H1 (cell line): ENCODE measurements around the gene FBXL17. TPM values are rescaled to one million over a fixed set of nuclear protein-coding genes. Genes with fewer than 3 reads are reported as not detected.

Source experiments
- CTCF ChIA-PET: fragments of 300-600 bp; sonication (Branson Sonifier 250); formaldehyde crosslinking; loops from one replicate; lab custom pipeline; 2021; ENCODE audit not compliant: partially characterized antibody; lab: Charles Lee
- POLR2A ChIA-PET: fragments of 300-600 bp; sonication (Branson Sonifier 250); formaldehyde crosslinking; loops from one replicate; lab custom pipeline; 2021; ENCODE audit warnings: inconsistent platforms; ENCODE audit not compliant: partially characterized antibody; lab: Charles Lee
- DNase-seq, 2 experiments: peaks; one replicate each; pipeline versions ENCODE4 v3.0.0 to v3.0.0-alpha.2; 2010 to 2022; ENCODE audit warnings: low spot score in 2 of 2, low read depth in 1 of 2, mixed read lengths in 1 of 2
- FAIRE-seq: peaks from 2 replicates; lab custom pipeline; 2011; peaks lifted over from hg19 to GRCh38; lab: Jason Lieb, UNC
- H2AFZ ChIP-seq: 2 replicates; pipeline ENCODE4 v1.8.1; 2012; ENCODE audit warnings: low read length, inconsistent platforms
- H2AK5ac ChIP-seq: 2 replicates; pipeline ENCODE4 v1.6.1; 2013; ENCODE audit warnings: low read depth, low read length
- H2BK120ac ChIP-seq: replicated peaks from 2 replicates; pipeline ENCODE3; 2013; ENCODE audit warnings: low read depth, low read length, inconsistent platforms
- H2BK12ac ChIP-seq: 2 replicates; pipeline ENCODE4 v1.6.1; 2013; ENCODE audit warnings: low read depth, low read length
- H2BK15ac ChIP-seq: 2 replicates; pipeline ENCODE4 v1.6.1; 2013; ENCODE audit warnings: low read length
- H2BK20ac ChIP-seq: 2 replicates; pipeline ENCODE4 v1.6.1; 2013; ENCODE audit warnings: low read length
- H2BK5ac ChIP-seq: 2 replicates; pipeline ENCODE4 v1.6.1; 2013; ENCODE audit warnings: low read depth, low read length
- H3K14ac ChIP-seq: 2 replicates; pipeline ENCODE4 v1.6.1; 2013; ENCODE audit warnings: inconsistent platforms; ENCODE audit not compliant: insufficient read length
- H3K18ac ChIP-seq: 2 replicates; pipeline ENCODE4 v1.6.1; 2013; ENCODE audit warnings: low read length; ENCODE audit errors: extremely low read depth
- H3K23ac ChIP-seq: 2 replicates; pipeline ENCODE4 v1.6.1; 2013; ENCODE audit warnings: inconsistent platforms; ENCODE audit not compliant: insufficient read length
- H3K23me2 ChIP-seq: 2 replicates; pipeline ENCODE4 v1.6.1; 2013; ENCODE audit warnings: low read depth, low read length
- H3K27ac ChIP-seq: 2 replicates; pipeline ENCODE4 v1.6.1; 2011; ENCODE audit warnings: low read depth, low read length, inconsistent platforms
- H3K27me3 ChIP-seq, 4 experiments: replicated peaks in 1 of 4; 1 replicate in 1 of 4; 2 replicates in 3 of 4; pipeline versions ENCODE4 v1.6.1 to v1.8.1; 2011 to 2013; ENCODE audit warnings: low read length in 3 of 4, mild to moderate bottlenecking in 3 of 4, inconsistent platforms in 2 of 4, mixed read lengths in 2 of 4, moderate library complexity in 1 of 4; ENCODE audit not compliant: control insufficient read depth in 3 of 4, insufficient read depth in 3 of 4; ENCODE audit errors: extremely low read depth in 1 of 4
- H3K36me3 ChIP-seq, 4 experiments: 2 replicates each; pipeline versions ENCODE4 v1.6.1 to v1.8.1; 2011 to 2013; ENCODE audit warnings: mild to moderate bottlenecking in 4 of 4, low read length in 3 of 4, moderate library complexity in 2 of 4, control low read depth in 1 of 4, inconsistent platforms in 1 of 4; ENCODE audit not compliant: insufficient read depth in 4 of 4, control insufficient read depth in 2 of 4
- H3K4ac ChIP-seq: replicated peaks from 2 replicates; pipeline ENCODE3; 2013; ENCODE audit warnings: low read length, low read depth, mixed read lengths, inconsistent platforms; ENCODE audit not compliant: insufficient read length
- H3K4me1 ChIP-seq, 4 experiments: replicated peaks in 1 of 4; 1 replicate in 1 of 4; 2 replicates in 3 of 4; pipeline versions ENCODE4 v1.6.1 to v1.8.1; 2011 to 2013; ENCODE audit warnings: low read length in 3 of 4, inconsistent platforms in 2 of 4, mixed read lengths in 1 of 4; ENCODE audit not compliant: insufficient read depth in 4 of 4, control insufficient read depth in 3 of 4
- H3K4me2 ChIP-seq, 2 experiments: 2 replicates each; pipeline versions ENCODE4 v1.6.1 to v1.8.1; 2011 to 2013; ENCODE audit warnings: low read depth in 2 of 2, low read length in 2 of 2, control low read depth in 1 of 2, inconsistent platforms in 1 of 2, mild to moderate bottlenecking in 1 of 2; ENCODE audit not compliant: insufficient read depth in 1 of 2
- H3K4me3 ChIP-seq, 4 experiments: fragments of 200-600, 300-600 bp in 1 of 4; sonication (generic), shearing (Covaris generic), sonication (Bioruptor Twin) in 1 of 4; 2 replicates each; pipeline versions ENCODE4 v1.5.1 to v1.8.1; 2011 to 2016; ENCODE audit warnings: low read length in 4 of 4, low read depth in 3 of 4, control low read depth in 2 of 4, inconsistent platforms in 2 of 4, mild to moderate bottlenecking in 2 of 4, mixed read lengths in 1 of 4, moderate library complexity in 1 of 4; ENCODE audit not compliant: insufficient read depth in 2 of 4; ENCODE audit errors: extremely low read depth in 1 of 4
- H3K56ac ChIP-seq: replicated peaks from 2 replicates; pipeline ENCODE3; 2013; ENCODE audit warnings: low read depth, mild to moderate bottlenecking, mixed read lengths, low read length, inconsistent platforms; ENCODE audit not compliant: insufficient read length
- H3K79me1 ChIP-seq: 2 replicates; pipeline ENCODE4 v1.6.1; 2013; ENCODE audit warnings: low read depth, low read length, control low read depth
- H3K79me2 ChIP-seq, 2 experiments: 2 replicates each; pipeline versions ENCODE4 v1.6.1 to v1.8.1; 2012 to 2013; ENCODE audit warnings: low read length in 2 of 2, mild to moderate bottlenecking in 2 of 2, inconsistent platforms in 1 of 2; ENCODE audit not compliant: insufficient read depth in 2 of 2, control insufficient read depth in 1 of 2
- H3K9ac ChIP-seq, 4 experiments: replicated peaks in 1 of 4; 1 replicate in 1 of 4; 2 replicates in 3 of 4; pipeline versions ENCODE4 v1.6.1 to v1.8.1; 2011 to 2013; ENCODE audit warnings: low read depth in 3 of 4, low read length in 3 of 4, control low read depth in 2 of 4, mild to moderate bottlenecking in 2 of 4, moderate library complexity in 2 of 4, inconsistent platforms in 1 of 4; ENCODE audit errors: extremely low read depth in 1 of 4
- H3K9me3 ChIP-seq, 2 experiments: 2 replicates each; pipeline versions ENCODE4 v1.6.1 to v1.8.1; 2012 to 2013; ENCODE audit warnings: mild to moderate bottlenecking in 2 of 2, moderate library complexity in 2 of 2, control low read depth in 1 of 2, inconsistent platforms in 1 of 2, low read depth in 1 of 2, low read length in 1 of 2, mixed read lengths in 1 of 2; ENCODE audit not compliant: insufficient read depth in 2 of 2
- H4K20me1 ChIP-seq, 2 experiments: replicated peaks in 1 of 2; 2 replicates each; pipeline versions ENCODE3 to v1.8.1; 2011 to 2013; ENCODE audit warnings: inconsistent platforms in 2 of 2, low read length in 2 of 2, mild to moderate bottlenecking in 1 of 2; ENCODE audit not compliant: insufficient read depth in 2 of 2, control insufficient read depth in 1 of 2
- H4K5ac ChIP-seq: 2 replicates; pipeline ENCODE4 v1.6.1; 2013; ENCODE audit warnings: low read length, low read depth, mixed read lengths, inconsistent platforms; ENCODE audit not compliant: insufficient read length
- H4K8ac ChIP-seq: 2 replicates; pipeline ENCODE4 v1.8.0; 2013; ENCODE audit warnings: mild to moderate bottlenecking, moderate library complexity, low read length, inconsistent platforms; ENCODE audit not compliant: insufficient read depth; ENCODE audit errors: extremely low read depth
- H4K91ac ChIP-seq: replicated peaks from 2 replicates; pipeline ENCODE3; 2013; ENCODE audit warnings: low read length, mixed read lengths, inconsistent platforms; ENCODE audit not compliant: insufficient read length
- ASH2L ChIP-seq: fragments of 200-600, 300-600 bp; sonication (generic); IDR thresholded peaks from one replicate; pipeline ENCODE4 v1.7.1; 2017; ENCODE audit warnings: low read length
- ATF3 ChIP-seq: IDR thresholded peaks from 2 replicates; pipeline ENCODE4 v1.6.1; 2011; ENCODE audit warnings: low read depth, mild to moderate bottlenecking, low read length; ENCODE audit not compliant: insufficient read depth
- NRF1 ChIP-seq: IDR thresholded peaks from 2 replicates; pipeline ENCODE4 v1.6.1; 2011; ENCODE audit warnings: mild to moderate bottlenecking, low read depth, low read length, improper control_type of control experiment
- RAD21 ChIP-seq, 2 experiments: IDR thresholded peaks in 1 of 2; conservative IDR thresholded peaks in 1 of 2; 2 replicates each; pipeline ENCODE4 v1.6.1; 2011; ENCODE audit warnings: low read depth in 2 of 2, low read length in 2 of 2, improper control_type of control experiment in 1 of 2, inconsistent platforms in 1 of 2, mild to moderate bottlenecking in 1 of 2, moderate library complexity in 1 of 2
- RBBP5 ChIP-seq: IDR thresholded peaks from 2 replicates; pipeline ENCODE4 v1.7.1; 2012; ENCODE audit warnings: low read depth, mild to moderate bottlenecking, inconsistent platforms, low read length, moderate library complexity, borderline replicate concordance
- ZNF274 ChIP-seq: IDR thresholded peaks from 2 replicates; pipeline ENCODE4 v1.7.0; 2012; ENCODE audit warnings: low read length, borderline replicate concordance; ENCODE audit errors: extremely low read depth
- WGBS, 2 experiments: shearing (Covaris generic) in 1 of 2; methylation state at CpG; one replicate each; pipeline versions ENCODE4 v1.1.6 to v1.1.7; 2013 to 2015; ENCODE audit warnings: low lambda C conversion rate in 2 of 2, mixed read lengths in 2 of 2, inconsistent platforms in 1 of 2, low coverage in 1 of 2, missing lambda C conversion rate in 1 of 2; ENCODE audit not compliant: insufficient replicate concordance in 2 of 2, insufficient coverage in 1 of 2, insufficient read length in 1 of 2; ENCODE audit errors: extremely low coverage in 1 of 2, missing lambda C conversion rate in 1 of 2; 5-methylcytosine and 5-hydroxymethylcytosine counted together
- polyA plus RNA-seq, 7 experiments: library from polyadenylated mRNA; depleted of rRNA in 3 of 7; stranded (reverse) in 5 of 7; unstranded in 2 of 7; fragments of >200 nt in 5 of 7; fragments of 200-250 nt in 2 of 7; gene quantifications; 1 replicate in 5 of 7; 2 replicates in 1 of 7; 4 replicates in 1 of 7; pipeline versions ENCODE4 v1.2.1 to v1.2.3, GENCODE V29; 2011 to 2013; ENCODE audit warnings: missing spikeins in 2 of 7, mixed read lengths in 2 of 7
- total RNA-seq: library from RNA; stranded (reverse); fragmentation: NEBNext Ultra II Directional; extraction: Animal tissue kit (Norgen Biotek cat#: 25700); gene quantifications from 2 replicates; pipeline ENCODE4 v1.2.1, GENCODE V29; 2021
- TF ChIP-seq, protein P1 (sequence below): IDR thresholded peaks from 2 replicates; pipeline ENCODE4 v1.6.1; 2011; ENCODE audit warnings: low read length, improper control_type of control experiment
- TF ChIP-seq, protein P2 (sequence below), 3 experiments: IDR thresholded peaks; 1 replicate in 2 of 3; 2 replicates in 1 of 3; pipeline versions ENCODE4 v1.5.1 to v1.6.1; 2011; ENCODE audit warnings: low read length in 3 of 3, mild to moderate bottlenecking in 3 of 3, inconsistent platforms in 2 of 3, low read depth in 1 of 3, moderate library complexity in 1 of 3; ENCODE audit not compliant: insufficient read depth in 1 of 3; ENCODE audit errors: control extremely low read depth in 1 of 3

FBXL17 gene
- total and polyA plus RNA-seq, 2 of the 8 experiments (the other 6 are each of a cell fraction or from before 2014, with no cell fraction given) = 0.35 to 4.3 TPM

GRCh38 chr5:108345541-108346171, 36.2 kb downstream of the FBXL17 start:
- H4K5ac ChIP-seq = no peak overlapping the region
- no peak overlapping the region for H3K4ac ChIP-seq
- DNase-seq = no peak
- CTCF ChIA-PET = interaction anchor here (0.6 to 2.5 kb wide), 11 partner anchors 10 to 197 kb away, joined by 3 to 29 read pairs (median 3); no protein-coding TSS in a partner anchor
- H2BK5ac ChIP-seq = no peak overlapping the region
- H4K20me1 ChIP-seq = no peaks in the 10 kb centered on the region
- no peak overlapping the region for H4K8ac ChIP-seq
- no peak overlapping the region for H3K56ac ChIP-seq
- H3K23ac ChIP-seq = no peak overlapping the region
- no peak overlapping the region for H2BK15ac ChIP-seq
- H3K9ac ChIP-seq = no peak overlapping the region
- no peak overlapping the region for H4K91ac ChIP-seq
- H2BK12ac ChIP-seq = no peak overlapping the region
- no peak overlapping the region for H3K14ac ChIP-seq
- H3K79me2 ChIP-seq = no peaks in the 10 kb centered on the region
- H3K4me3 ChIP-seq = no peak overlapping the region
- no peaks in the 10 kb centered on the region for H3K36me3 ChIP-seq
- H3K9me3 ChIP-seq = no peaks in the 10 kb centered on the region
- H2AK5ac ChIP-seq = no peak overlapping the region
- H3K4me1 ChIP-seq = no peaks in the 10 kb centered on the region
- no peak overlapping the region for H2BK20ac ChIP-seq
- no peak overlapping the region for H2AFZ ChIP-seq
- no peak for FAIRE-seq
- no peaks in the 10 kb centered on the region for H3K79me1 ChIP-seq
- no peak overlapping the region for H3K4me2 ChIP-seq
- H3K18ac ChIP-seq = no peak overlapping the region
- H3K27me3 ChIP-seq = no peaks in the 10 kb centered on the region
- H2BK120ac ChIP-seq = no peak overlapping the region
- POLR2A ChIA-PET = interaction anchor here (0.6 kb wide), 1 partner anchor 80 kb away, joined by 3 read pairs; no protein-coding TSS in a partner anchor
- WGBS, 2 experiments = 82% methylated on average over 2 of the region's 2 CpGs; no CpG with 5 or more reads in 1 of the 2 experiments
- no peak overlapping the region for H3K27ac ChIP-seq
- H3K23me2 ChIP-seq = no peaks in the 10 kb centered on the region
- TF ChIP-seq RBBP5 (no peak), ZNF274 (no peak), NRF1 (no peak), ASH2L (no peak), ATF3 (no peak), RAD21 (IDR thresholded peaks at IDR 0.05 in 1 of 2, conservative IDR thresholded peaks at IDR 0.05 in 1 of 2; ENCODE audit: low read depth in 2 of 2, low read length in 2 of 2) (peak in 1 of 2 experiments; percentile 55)
- TF ChIP-seq, protein P1, sequence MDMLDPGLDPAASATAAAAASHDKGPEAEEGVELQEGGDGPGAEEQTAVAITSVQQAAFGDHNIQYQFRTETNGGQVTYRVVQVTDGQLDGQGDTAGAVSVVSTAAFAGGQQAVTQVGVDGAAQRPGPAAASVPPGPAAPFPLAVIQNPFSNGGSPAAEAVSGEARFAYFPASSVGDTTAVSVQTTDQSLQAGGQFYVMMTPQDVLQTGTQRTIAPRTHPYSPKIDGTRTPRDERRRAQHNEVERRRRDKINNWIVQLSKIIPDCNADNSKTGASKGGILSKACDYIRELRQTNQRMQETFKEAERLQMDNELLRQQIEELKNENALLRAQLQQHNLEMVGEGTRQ = no peak
- TF ChIP-seq, protein P2, sequence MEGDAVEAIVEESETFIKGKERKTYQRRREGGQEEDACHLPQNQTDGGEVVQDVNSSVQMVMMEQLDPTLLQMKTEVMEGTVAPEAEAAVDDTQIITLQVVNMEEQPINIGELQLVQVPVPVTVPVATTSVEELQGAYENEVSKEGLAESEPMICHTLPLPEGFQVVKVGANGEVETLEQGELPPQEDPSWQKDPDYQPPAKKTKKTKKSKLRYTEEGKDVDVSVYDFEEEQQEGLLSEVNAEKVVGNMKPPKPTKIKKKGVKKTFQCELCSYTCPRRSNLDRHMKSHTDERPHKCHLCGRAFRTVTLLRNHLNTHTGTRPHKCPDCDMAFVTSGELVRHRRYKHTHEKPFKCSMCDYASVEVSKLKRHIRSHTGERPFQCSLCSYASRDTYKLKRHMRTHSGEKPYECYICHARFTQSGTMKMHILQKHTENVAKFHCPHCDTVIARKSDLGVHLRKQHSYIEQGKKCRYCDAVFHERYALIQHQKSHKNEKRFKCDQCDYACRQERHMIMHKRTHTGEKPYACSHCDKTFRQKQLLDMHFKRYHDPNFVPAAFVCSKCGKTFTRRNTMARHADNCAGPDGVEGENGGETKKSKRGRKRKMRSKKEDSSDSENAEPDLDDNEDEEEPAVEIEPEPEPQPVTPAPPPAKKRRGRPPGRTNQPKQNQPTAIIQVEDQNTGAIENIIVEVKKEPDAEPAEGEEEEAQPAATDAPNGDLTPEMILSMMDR (IDR thresholded peaks at IDR 0.05; ENCODE audit: control extremely low read depth in 1 of 3, insufficient read depth in 1 of 3, low read depth in 1 of 3, low read length in 3 of 3) = peak in 1 of 3 experiments; percentile 15; a peak in 2 of 4 replicates
